Activated CD4-positive, alpha-beta T cell treated with anti-CD3 and anti-CD28 coated beads, Interleukin-2, amount 50 U/mL, for 24 hours (primary cell): ENCODE results near the gene MYRIP.

Experiments
- DNase-seq, 2 donors: peaks; one replicate each; pipeline ENCODE4 v3.0.0-alpha.2; 2020; ENCODE audit warnings: low read depth in 1 of 2, low spot score in 1 of 2

Gene MYRIP

GRCh38 chr3:39903253-39903652 lies 93.8 kb downstream of the MYRIP start:
- no peak for DNase-seq

DNA sequence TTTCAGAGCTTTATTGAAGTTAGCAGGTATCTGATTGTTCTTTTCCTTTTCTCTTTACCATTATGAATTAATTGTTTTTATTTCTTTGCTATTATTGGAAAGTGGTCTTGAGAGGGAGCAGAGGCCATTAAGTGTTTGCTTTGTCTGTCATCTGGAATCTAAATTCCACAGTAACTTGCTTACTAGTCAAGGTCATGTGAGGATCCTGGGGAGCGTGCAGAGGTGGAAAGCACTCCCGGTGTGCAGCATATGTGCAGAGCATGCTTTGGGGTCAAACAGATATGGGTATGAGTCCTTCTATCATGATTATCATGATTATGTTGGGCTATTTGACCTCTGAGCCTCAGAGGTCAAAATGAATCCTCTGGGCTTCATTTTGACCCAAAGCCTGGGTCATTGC lies 96.4 kb downstream of the MYRIP start:
- DNase-seq = no peak

DNA sequence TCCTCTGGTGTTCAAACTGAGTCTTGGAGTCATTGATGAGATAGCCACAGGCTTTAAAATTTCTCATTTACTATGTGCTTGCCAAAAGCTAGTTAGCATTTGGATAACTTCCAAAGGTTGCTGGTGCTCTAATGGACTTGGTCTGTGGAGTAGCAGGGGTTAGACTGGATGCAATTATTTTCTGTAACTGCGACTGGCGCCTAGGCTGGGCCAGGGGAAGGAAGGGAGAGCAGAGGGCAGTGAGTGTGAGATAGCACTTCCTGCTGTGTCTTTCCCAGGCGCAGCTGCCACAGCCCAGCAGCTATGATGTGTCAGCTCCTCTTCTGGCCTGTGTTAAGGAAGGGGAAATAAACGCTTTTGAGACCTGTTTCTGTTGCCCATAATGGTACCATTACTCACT lies 98.6 kb downstream of the MYRIP start:
- DNase-seq = no peak

- no peak for DNase-seq
These were observed 100.7 kb downstream of the MYRIP start for GRCh38 chr3:39910135-39910534.

DNA sequence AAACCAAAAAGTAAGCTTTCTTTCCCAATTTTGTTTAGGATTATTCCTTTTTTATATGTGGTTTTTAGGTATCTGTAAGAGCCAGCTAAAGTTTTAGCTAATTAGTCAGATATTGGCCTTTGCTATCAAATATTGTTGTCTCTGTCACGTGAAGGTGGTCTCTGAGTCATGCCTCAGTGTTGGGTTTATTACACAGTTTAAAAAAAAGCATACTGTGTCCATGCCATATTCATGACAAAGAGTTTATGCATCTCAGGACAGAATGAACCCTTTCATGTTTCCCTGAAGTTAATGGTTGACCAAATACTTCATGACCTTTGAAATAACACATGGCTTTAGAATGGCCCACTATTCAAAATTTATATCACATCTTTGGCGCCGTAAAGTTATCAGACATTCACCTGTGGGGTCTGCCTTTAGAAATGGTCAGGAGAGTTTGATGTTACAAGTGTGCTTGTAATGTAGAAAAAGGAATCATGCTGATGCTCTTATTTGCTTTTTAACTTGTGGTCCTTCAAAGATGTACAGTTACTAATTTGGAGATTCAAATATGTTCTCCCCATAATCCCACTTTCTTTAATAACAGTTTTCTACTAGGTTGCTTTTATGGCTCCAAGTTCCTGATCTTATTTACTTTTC lies 101.5 kb downstream of the MYRIP start:
- DNase-seq = no peak

- no peak for DNase-seq
These were observed 102.3 kb downstream of the MYRIP start for GRCh38 chr3:39911465-39912309.

GRCh38 chr3:39915027-39915426 lies 105.6 kb downstream of the MYRIP start:
- no peak for DNase-seq

DNA sequence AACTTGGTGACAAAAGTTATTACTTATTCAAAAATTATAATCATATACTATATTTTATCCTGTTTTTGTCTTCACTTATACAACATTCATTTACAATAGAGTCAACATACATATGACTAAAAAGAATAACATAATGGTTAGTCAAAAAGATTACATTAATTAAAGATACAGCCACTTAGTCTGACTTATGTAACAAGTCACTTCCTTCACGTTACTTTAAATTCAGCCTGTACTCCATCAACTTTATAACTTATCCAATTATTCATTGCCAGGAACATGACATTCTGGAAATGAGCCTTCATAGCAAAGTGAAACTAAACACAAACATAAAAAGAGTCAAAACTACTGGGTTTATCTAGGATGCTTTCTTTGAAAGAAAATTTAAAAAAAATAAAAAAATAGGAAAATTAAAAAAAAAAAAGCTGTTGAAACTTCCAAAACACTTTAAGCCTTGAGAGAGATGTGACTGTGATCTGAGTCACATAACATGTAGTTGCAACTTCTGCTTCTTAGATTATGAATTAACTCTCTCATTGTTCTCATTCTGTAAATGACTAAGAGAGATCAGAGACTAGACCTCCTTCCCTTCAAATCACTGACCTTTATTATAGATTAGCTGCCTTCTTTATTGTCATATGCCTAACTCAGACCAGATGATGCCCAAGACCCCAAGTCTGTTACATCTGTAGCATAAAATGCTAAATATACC lies 107.8 kb downstream of the MYRIP start:
- DNase-seq = no peak

DNA sequence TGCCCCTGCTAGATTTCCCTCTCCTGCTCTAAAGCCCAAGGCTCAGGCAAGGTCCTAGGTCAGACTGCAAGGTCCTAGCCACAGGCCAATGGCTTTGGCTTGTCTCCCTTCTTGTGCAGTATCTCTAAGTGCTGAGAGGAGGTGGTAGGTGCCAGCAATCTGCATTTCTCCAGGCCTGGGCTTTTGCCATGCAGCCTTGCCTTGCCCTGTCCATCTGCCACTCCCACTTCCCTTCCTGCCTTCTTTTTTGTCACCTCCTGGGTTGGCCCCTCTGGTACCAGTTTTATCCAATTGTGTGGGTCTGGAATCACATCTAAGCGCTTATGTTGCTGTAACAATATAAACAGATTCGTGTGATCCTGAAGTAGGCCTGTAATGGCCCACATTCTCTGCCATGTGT lies 109.9 kb downstream of the MYRIP start:
- no peak for DNase-seq

DNA sequence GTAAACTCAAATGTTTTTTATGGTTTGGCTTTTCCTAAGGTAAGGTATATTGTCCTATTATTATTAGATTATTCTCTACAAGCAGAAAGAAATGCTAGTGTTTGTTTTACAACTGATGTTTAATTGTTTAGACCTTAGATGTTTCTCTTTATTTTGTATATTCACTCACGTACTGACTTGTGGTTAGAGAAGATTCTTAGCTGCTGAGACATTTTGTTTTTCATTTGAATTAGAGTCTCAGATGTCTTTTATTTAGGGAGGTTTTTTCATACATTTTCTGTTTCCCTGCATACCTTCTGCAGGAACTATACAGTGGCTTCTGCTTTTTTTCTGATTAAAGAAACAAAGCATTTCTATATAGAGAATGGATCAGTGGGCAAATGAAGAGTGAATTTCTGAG lies 110.9 kb downstream of the MYRIP start:
- no peak for DNase-seq

GRCh38 chr3:39927479-39927878 lies 118.1 kb downstream of the MYRIP start:
- DNase-seq = no peak

DNA sequence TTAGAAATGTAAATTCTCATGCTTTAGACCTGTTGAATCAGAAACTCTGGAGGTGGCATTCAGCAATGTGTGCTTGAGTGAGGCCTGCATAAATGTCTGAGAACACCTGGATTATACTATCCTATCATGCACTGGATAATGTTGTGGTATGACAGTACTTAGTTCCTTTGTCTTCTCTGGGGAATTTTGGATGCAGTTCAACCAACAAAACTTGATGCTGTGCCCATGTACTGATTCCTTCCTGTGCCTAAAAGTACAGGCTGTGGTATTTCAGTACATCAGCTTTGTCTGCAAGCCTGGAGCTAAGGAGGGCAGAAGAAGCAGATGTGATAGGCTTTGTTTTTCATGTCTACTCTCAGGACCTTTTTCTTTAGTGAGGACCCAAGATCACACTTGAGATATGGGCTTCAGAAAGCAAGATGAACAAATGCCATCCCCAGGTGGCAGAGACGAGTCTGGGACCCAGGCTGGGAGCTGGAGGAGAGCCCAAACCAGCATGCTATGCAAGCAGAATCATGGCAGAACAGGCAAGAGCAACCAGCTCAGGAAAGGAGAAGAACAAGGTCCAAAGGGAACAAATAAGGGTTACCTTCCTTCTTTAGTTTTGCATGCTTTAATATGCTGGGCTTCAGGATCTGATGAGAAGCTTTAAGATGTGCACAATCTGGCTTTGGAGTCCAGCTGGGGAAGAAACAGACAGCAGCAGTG lies 124.7 kb downstream of the MYRIP start:
- DNase-seq = no peak

- DNase-seq = no peak
These were observed 125.3 kb downstream of the MYRIP start for GRCh38 chr3:39934696-39935095.

DNA sequence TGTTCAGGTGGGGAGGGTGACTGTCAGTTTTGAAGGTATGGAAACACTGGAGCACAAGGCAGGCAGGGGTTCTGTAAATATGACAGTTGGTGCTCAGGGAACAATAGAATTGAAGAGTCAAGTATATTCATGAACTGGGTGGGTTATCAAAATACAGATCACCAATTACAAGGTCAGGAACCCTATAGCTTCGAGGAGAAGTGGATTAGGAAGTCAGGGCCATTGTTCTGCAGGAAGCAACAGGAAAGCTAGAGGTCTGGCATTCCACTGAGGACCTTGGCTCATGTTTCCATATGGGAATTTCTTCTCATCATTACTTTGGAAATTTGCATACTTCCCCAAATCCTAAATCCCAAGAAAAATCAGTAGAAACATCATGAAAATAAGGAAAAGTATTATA lies 125.9 kb downstream of the MYRIP start:
- no peak for DNase-seq

DNA sequence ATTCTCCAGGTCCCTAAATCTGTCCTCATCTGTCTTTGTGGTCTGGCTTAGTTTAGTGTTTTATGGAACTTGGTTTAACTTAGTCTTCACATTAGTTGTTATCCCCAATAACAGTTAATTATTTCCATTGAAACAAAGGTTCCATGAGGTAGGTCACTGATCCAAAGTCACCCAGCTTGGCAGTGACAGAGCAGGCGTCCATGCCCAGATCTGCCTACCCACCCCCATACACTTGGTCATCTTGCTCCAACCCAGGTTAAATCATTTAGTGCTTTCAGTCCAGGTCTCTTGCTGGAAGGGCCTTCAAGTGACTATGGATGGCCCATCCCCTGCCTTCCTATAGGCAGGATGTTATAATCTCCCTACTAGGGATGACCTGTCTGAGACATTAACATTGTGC lies 127.4 kb downstream of the MYRIP start:
- no peak for DNase-seq

GRCh38 chr3:39937315-39937714 lies 127.9 kb downstream of the MYRIP start:
- no peak for DNase-seq

GRCh38 chr3:39937874-39938273 lies 128.5 kb downstream of the MYRIP start:
- no peak for DNase-seq

GRCh38 chr3:39941931-39942330 lies 132.5 kb downstream of the MYRIP start:
- no peak for DNase-seq

GRCh38 chr3:39960515-39961191 lies 151.2 kb downstream of the MYRIP start:
- no peak for DNase-seq

DNA sequence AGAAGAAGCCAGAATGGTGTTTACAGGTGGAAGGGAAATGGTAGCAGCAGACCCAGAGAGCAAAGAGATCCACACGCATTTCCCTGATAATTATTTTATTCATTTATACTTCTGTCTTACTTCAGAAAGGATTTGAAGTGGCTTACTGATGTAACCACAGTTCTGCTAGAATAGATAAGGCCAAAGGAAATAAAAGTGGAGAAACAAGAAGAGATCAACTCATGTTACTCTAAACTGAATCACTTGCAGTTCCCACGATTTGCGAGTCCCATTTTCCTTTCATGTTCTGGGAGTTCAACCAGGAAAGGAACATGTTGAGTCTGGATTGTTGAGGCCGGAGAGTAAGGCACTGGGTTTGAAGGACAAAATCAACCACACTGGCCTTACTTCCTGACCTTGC lies 151.8 kb downstream of the MYRIP start:
- no peak for DNase-seq

DNA sequence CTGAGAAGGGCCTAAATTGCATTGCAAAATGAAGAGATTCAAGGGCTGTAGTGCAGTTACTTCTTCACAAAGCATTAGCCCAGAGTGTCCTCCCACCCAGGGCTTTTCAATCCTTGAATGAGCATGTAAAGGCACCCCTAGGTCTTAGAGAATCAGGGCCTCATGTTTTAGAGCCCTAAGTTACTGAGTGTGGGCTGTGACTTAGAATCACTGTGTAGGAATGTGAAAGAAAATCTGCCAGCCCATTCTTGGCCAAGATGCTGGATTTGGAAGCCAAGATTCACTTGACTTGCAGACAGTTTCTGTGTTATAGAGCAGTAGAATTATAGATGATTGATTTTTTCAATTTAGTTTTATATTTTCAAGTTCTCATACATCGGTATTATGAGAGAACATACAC lies 153.2 kb downstream of the MYRIP start:
- DNase-seq = no peak
